GM18870 (cell line): Measurements from ENCODE around the gene RBBP8NL.
"Not testable (repeated sequence)": the region's sequence is repeated elsewhere in the genome, so short reads cannot be mapped to it uniquely, and the experiment has no call there.

Experiments used
- ATAC-seq: cut with Tn5 transposase; IDR thresholded peaks from one replicate; pipeline ENCODE4 v1.9.1; 2021; ENCODE audit warnings: moderate library complexity; ENCODE audit not compliant: unreplicated experiment

Gene RBBP8NL

GRCh38 chr20:62445553-62446340 is 18.4 kb upstream of the RBBP8NL start:
- no peak for ATAC-seq

DNA sequence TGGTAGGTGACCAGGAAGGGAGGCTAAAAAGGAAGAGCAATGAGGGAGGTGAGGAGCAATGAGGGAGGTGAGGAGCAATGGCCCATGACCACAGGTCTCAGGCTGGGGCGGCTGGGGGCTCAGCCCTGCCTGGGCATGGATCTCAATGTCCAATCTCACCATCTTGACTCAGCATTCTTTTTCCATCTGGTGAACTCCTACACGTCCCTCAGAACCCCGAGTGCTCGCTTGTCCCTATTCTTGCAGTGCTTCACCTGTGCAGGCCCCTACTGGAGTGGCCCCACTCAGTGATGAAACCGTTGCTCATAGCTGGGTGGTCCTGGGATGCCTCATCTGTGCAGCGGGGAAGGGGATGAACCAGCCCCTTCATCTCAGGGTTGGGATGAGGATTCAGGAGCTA is 16.9 kb upstream of the RBBP8NL start:
- no peak for ATAC-seq

GRCh38 chr20:62441987-62442539 is 14.7 kb upstream of the RBBP8NL start:
- no peak for ATAC-seq

DNA sequence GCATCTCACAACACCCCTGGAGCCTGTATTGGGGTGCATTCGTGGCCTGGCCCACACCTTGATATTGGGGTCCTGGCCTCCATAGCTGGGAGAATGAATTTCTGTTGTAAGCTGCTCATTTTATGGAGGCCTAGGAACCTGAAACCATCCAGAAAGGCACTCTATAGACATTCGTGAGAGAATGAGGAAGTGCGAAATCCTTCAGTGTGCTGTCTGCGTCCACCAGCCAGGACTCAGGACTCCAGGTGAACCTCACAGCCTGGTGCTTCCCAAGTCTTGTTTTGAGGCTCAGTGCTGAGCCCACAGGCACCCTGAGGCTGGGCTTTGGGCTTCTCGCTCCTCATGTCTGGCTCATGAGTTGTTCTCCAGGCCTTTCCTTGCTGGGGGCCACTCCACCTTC is 11.9 kb upstream of the RBBP8NL start:
- ATAC-seq, result no peak

DNA sequence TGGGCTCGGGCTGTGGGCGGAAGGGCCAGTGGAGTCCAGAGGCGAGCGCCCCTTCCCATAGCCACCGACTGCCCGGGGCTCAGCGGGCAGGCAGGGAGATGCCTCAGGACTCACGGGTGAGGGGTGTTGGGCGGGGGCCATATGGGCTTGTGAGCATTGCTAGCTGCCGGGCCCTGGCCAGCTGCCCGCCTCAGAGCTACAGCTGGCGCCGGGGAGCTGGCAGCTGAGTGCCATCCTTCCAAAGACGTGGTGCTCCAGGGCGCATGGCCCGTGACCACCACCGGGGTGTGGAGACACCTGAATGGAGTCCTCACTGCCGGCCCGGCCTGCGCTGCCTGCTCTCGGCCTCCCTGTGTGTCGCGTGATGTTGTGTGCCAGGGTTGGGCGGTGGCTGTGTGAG is 10.6 kb upstream of the RBBP8NL start:
- ATAC-seq, result no peak

DNA sequence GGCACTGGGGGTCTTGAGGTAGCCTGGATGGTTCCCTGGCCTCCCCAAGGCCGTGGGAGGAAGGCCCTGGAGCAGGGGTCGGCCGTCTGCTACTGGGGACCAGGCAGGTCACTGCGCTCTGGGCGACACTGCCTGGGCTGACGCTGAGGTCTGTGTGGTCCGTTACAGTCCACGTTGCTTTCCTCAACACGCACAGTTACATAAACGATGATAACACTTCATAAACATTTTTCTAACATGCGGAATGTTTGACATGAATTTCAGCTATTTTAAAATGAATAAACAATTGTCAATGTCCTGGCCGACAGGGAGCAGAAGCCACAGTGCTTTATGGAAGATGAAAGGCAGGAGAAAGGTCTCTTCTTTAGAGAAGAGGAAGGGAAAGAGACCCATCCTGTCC is 10.2 kb upstream of the RBBP8NL start:
- no peak for ATAC-seq

DNA sequence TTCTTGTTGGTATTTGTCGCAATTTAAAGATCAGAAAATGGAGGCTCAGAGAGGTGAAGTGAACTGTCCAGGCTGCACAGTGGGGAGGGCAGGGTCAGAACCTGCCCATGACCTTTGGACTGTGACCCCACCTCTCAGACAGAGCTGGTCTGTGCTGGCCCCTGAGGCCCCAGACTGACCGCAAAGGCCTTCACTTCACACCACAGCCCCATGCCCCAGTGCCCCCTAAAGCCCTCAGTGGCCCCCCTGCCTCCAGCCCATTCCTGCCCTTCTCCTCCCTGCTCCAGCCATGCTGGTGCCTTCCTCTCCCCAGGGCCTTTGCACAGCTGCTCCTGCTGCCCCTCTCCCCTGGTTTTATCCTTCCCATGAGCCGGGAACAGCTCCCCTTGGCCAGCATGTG is 9.4 kb upstream of the RBBP8NL start:
- no peak for ATAC-seq

GRCh38 chr20:62433658-62434497 is 6.5 kb upstream of the RBBP8NL start:
- no peak for ATAC-seq

- ATAC-seq, result no peak
These were observed 3.6 kb upstream of the RBBP8NL start for GRCh38 chr20:62430866-62431447.

DNA sequence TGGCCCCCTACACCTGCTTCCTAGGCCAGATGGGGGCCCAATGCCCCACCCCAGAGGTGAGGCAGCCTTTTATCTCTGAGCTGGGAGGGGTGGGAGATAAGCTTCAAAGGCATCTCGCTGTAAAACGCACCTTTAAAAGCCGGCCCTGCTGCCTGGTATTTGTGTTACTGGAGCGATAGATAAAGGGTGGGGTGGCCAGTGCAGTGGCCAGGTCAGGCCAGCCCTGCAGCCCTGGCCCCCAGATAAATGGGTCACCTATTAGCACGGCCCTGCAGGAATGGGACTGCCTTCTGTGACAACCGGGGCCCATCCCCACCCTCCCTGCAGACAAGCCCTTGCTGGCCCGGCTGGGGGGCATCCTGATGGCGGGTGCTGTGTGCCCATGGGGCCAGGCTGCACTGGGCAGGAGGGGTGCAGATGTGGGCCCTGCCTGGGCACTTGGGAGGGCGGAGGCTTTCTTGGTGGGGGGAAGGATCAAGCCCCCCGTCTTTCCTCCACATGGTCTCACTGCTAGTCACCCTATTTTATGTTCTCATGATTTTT is 3.0 kb upstream of the RBBP8NL start:
- no peak for ATAC-seq

DNA sequence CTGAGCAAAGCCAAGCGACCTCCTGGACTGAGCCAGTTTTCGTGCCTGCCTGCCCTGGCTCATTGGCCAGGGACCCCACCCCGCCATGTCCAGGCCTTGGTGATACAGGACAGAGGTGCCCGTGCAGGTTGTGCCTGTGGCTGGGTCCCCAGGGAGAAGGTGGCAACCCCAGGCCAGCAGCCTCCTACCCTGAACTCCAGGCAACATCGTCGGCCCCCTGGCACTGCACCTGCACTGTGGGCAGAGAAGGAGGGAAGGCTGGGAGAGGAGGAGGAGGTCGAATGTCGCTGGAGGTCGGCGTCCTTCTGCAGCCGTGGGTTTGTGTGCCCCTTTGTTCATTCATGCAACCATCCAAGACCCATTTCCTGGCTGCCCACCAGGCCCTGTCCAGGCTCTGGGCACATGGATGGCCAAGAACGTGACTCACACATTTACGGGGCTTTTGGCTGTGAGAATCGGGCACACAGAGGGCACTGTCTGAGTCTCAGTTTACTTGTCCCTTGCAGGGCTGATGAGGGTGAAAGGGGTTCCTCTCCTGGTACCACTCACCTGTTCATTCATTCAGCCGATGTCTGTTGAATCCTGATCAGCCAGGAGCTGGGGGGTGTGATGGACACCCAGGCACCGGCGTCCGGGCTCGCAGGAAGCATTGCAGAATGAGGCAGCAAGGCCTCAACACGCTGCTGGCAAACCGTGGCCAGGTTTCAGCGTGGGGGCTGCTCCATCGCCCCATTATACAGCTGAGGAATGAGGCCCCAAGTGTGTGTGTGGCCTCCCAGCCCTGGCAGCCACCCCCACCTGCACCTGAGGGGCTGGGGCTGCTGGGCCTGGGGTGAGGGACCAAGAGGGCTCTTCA is 2.3 kb upstream of the RBBP8NL start:
- no peak for ATAC-seq

DNA sequence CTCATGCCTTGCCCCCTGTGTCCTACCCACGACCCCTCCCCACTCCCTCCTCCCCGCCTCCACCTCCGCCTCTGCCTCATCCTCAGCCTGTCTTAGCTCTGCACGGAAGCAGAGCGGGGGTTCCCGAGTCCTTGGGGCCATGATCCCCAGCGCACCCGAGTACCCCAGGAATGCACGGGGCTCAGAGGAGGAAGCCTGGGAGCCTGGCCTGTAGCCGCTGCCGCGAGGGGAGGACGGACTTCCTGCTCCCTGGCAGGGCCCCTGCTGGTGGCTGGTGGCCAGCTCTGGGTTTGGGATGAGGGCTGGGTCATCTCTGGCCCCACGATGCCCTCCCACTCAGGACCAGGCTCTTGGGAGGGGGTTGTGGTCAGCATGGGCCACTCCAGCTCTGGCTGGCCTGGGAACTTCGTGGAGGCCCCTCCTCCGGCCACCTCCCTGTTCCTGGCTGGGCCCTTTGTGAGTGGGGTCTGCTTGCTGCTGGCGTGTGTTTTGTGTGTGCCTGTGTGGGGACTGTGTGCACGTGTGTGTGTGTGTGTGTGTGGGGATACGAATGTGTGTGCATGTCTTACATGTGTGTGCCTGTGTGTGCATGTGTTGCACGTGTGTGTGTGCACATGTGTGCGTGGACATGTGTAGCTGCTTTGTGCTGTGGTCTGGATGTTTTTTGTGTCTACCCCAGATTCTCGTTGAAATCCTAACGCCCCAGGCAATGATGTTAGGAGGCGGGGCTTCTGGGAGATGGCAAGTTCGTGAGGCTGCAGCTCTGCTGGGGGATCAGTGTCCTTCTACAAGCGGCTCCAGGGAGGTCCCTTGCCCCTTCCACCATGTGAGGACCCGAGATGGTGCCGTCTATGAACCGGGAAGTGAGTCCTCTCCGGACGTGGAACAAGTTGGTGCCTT is 1.3 kb upstream of the RBBP8NL start:
- no peak for ATAC-seq

- ATAC-seq, result no peak
These were observed 648 bp upstream of the RBBP8NL start for GRCh38 chr20:62428002-62428372.

DNA sequence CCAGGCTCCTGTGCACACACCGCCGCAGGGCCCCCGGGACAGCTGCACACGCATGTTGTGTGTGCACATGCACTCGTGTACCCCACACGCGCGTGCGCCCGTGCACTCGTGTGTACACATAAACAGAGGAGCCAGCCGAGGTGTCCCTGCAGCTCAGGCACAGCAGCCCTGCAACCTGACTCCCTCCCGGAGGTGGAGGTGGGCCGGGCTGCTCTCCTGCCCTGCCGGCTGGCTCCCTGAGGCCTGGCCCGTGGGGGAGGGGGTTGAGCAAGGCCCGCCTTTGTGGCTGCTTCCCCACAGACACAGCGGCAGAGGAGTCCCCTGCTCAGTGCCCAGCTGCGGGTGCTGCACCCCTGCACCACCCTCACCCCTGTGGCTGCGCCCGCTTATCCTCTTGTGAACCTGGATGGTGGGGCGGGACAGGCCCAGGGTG is 624 bp downstream of the RBBP8NL start:
- ATAC-seq, result no peak

DNA sequence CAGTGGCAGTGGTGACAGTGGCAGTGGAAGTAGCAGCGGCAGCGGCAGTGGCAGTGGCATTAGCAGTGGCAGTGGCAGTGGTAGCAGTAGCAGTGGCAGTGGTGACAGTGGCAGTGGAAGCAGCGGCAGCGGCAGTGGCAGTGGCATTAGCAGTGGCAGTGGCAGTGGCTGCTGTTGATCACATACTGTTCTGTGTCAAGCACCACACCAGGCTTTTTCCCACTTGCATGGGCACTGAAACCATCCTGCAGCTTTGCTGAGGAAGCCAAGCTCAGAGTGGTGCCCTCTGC is 1.3 kb downstream of the RBBP8NL start:
- not testable (repeated sequence) for ATAC-seq

DNA sequence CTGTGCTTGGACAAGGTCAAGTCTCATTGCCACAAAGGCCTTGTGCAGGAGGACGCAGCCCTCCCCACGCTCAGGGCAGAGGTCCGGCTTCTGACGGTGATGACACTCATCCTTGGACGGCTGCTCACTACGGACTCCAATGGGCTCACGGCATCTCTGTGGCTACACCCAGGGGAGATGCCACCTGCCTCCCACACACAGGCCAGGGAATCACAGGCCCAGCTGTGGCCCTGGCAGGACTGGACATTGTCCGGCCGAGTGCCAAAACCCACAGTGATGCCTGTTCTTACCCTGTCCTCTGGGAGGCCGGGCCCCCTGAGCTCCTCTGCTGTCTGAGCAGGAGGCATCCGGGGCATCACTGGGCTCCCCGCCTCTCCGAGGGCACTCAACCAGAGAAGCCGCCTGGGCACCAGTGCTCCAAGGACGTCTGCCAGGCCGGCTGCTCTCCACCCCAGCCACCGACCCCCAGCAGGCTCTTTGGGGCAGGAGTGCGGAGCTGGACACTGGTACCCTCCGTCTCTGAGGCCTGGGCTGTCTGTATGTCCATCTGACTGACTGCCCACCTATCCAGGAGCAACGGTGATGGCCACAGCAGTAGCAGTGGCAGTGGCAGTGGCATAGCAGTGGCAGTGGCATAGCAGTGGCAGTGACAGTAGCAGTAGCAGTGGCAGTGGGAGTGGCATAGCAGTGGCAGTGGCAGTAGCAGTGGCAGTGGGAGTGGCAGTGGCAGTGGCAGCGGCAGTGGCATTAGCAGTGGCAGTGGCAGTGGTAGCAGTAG is 1.9 kb downstream of the RBBP8NL start:
- ATAC-seq, result no peak

DNA sequence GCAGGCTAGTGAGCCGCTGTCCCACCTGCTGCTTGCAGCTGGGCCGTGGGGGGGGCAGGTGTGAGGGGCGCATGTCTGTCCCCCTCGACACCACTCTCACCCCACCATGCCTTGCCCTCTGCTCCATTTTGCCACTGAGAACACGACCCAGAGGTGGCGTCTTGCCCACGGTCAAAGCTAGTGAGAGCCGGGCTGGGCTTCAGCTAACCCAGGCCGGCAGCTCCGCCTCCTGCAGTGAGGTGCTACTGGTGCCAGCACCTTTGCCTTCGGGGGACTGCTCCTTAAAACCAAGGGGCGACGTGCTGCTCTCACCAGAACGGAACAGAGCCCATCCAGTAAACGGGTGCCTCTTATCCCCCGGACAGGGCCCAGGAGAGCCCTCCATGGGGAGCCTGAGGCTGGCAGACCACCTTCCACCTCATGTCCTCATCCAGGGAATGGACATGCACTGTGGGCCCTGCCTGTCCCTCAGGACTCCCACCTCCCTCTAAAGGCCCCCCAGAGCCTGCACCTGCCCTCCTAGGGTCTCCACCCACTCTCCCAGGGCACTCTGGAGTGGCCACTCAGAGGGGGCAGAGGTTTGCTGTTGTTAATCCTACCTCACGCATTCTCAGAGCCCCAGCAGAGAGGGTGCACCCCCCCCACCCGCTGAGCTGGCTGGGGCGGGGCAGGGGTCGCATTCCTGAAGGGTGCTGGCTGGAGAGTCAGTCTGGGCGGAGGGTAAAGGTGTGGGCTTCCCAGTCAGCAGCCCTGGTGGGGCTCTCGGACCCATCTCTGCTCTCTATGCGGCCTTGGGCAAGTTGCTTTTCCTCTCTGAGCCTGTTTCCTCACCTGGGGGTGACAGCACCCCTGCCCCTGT is 2.9 kb downstream of the RBBP8NL start:
- ATAC-seq, result no peak

DNA sequence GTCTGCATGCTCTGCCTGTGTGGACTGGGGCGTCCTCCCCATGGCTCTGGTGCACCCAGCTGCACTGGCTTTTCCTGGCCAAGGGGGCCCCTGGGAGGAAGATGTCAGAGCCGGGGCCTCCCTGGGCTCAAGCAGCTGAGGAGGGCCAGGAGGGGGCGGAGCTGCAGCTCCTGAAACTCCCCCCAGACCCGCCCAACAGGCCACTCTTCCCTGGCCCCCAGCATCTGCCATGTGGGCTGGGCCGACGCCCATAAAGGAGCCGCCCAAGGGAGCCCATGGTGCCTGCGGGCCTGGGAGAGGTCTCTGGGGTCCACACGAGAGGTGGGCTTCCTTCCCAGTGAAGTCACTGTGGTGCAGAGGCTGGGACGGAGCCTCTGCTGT is 4.0 kb downstream of the RBBP8NL start:
- no peak for ATAC-seq
